Muscle layer of duodenum (tissue), 2 donors: ENCODE data around the gene PPP1R12B.
"Not testable (repeated sequence)": the region's sequence is repeated elsewhere in the genome, so short reads cannot be mapped to it uniquely, and the experiment has no call there.

ENCODE experiments used
- H3K27ac ChIP-seq: one replicate; pipeline ENCODE4 v1.7.0; 2013; ENCODE audit warnings: mild to moderate bottlenecking, low read length
- H3K27me3 ChIP-seq: one replicate; pipeline ENCODE4 v1.7.0; 2013; ENCODE audit warnings: low read depth, mild to moderate bottlenecking, control low read depth, low read length
- H3K36me3 ChIP-seq, 2 donors: one replicate each; pipeline ENCODE4 v1.7.0; 2013; ENCODE audit warnings: low read length in 2 of 2, control low read depth in 1 of 2, mild to moderate bottlenecking in 1 of 2; ENCODE audit not compliant: insufficient read depth in 2 of 2, control insufficient read depth in 1 of 2
- H3K4me1 ChIP-seq, 2 donors: one replicate each; pipeline ENCODE4 v1.7.0; 2013; ENCODE audit warnings: low read length in 2 of 2, mild to moderate bottlenecking in 2 of 2, control low read depth in 1 of 2, moderate library complexity in 1 of 2; ENCODE audit not compliant: insufficient read depth in 2 of 2, control insufficient read depth in 1 of 2
- H3K4me3 ChIP-seq, 2 donors: one replicate each; pipeline ENCODE4 v1.7.0; 2013; ENCODE audit warnings: low read length in 2 of 2, low read depth in 1 of 2, mild to moderate bottlenecking in 1 of 2
- H3K9me3 ChIP-seq, 2 donors: one replicate each; pipeline ENCODE4 v1.7.0; 2013; ENCODE audit warnings: low read length in 2 of 2, control low read depth in 1 of 2, mild to moderate bottlenecking in 1 of 2; ENCODE audit not compliant: control insufficient read depth in 1 of 2
- donor health status: healthy.

The PPP1R12B gene

DNA sequence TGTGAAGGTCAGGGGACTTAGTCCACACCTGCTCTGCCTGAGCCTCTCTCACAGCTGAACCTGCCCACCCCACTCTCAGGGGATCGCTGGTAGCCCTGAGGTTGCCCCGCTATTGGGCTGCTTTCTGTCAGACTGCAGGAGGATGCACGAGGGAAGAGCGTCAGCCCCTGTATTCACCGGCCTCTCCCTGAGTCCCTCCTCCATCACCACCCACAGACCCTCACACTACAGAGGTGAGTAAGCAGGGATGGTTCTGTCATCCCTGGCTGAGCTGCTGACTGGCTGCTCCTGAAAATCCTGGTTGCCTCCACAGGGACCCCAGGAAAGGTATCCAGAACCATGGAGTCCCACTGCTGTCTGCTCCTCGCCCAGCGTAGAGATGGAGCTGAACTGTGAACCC, 243.0 kb downstream of the PPP1R12B start:
- Histone ChIP-seq H3K36me3 (peaks cover 1 to 5% of the 10 kb centered on the region in 2 donors), H3K4me3 (no peak overlapping the region), H3K27me3 (no peaks in the 10 kb centered on the region), H3K4me1 (peaks cover 5 to 10% of the 10 kb centered on the region in 2 donors), H3K27ac (no peak overlapping the region), H3K9me3 (no peaks in the 10 kb centered on the region)

- Histone ChIP-seq H3K9me3 (no peaks in the 10 kb centered on the region), H3K27me3 (no peaks in the 10 kb centered on the region), H3K27ac (no peak overlapping the region), H3K36me3 (peaks cover 5 to 8% of the 10 kb centered on the region in 2 donors), H3K4me1 (peaks cover 3 to 5% of the 10 kb centered on the region in 2 donors), H3K4me3 (no peak overlapping the region)
Measured at GRCh38 chr1:202592146-202592545, 243.6 kb downstream of the PPP1R12B start.

DNA sequence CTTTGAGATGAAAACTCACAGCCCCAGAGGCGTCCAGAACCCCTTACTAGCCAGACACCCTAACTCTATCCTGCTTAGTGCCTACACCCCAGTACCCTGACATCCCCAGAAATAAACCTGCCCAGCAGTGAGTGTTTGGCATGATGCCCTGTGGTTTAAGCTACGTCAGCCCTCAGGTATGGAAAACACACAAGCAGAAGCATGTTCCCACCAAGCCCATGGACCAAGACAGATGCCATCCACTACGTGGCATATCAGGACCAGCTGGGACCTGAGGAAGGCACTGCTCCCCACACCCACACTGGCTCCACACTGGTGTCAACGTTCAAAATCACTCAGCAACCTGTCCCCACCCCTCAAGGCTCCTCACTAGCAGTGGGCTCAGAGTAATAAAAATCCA, 245.3 kb downstream of the PPP1R12B start:
- no peaks in the 10 kb centered on the region for H3K27me3 ChIP-seq
- H3K27ac ChIP-seq: no peak overlapping the region
- peaks cover 0 to 5% of the 10 kb centered on the region in 2 donors for H3K4me1 ChIP-seq
- no peak overlapping the region for H3K4me3 ChIP-seq
- H3K9me3 ChIP-seq: no peaks in the 10 kb centered on the region
- H3K36me3 ChIP-seq: peaks cover 5 to 9% of the 10 kb centered on the region in 2 donors

DNA sequence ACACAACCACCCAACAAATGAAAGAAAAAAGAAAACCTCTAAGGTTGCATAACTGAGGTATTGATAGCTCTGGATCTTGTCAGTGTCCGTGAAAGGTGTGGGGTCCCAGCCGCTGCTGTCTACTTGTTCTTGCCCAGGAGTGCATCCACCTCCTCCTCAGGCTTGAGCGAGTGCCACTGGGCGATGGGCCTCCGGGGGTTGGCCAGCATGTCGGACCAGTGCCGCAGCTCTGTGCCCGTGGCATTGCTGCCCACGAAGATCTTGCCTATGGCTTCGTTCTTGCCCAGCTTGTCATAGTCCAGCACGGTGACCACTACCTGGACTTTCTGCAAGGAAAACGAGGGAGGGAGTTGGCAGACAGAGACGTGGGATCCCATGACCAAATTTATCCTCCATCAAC, 248.1 kb downstream of the PPP1R12B start:
- Histone ChIP-seq H3K27me3 (no peaks in the 10 kb centered on the region), H3K4me3 (no peak overlapping the region), H3K9me3 (no peaks in the 10 kb centered on the region), H3K4me1 (no peaks in the 10 kb centered on the region), H3K27ac (no peak overlapping the region), H3K36me3 (peaks cover 3 to 12% of the 10 kb centered on the region in 2 donors)

GRCh38 chr1:202597090-202597761, 248.7 kb downstream of the PPP1R12B start:
- Histone ChIP-seq H3K27me3 (no peaks in the 10 kb centered on the region), H3K4me1 (no peaks in the 10 kb centered on the region), H3K27ac (no peak overlapping the region)

GRCh38 chr1:202599669-202600431, 251.4 kb downstream of the PPP1R12B start:
- no peak overlapping the region for H3K4me3 ChIP-seq
- H3K9me3 ChIP-seq: no peaks in the 10 kb centered on the region
- H3K27me3 ChIP-seq: no peaks in the 10 kb centered on the region
- peaks cover 0 to 41% of the 10 kb centered on the region in 2 donors for H3K36me3 ChIP-seq
- no peaks in the 10 kb centered on the region for H3K4me1 ChIP-seq
- H3K27ac ChIP-seq: no peak overlapping the region

More at GRCh38 chr1:202597090-202597761, 248.7 kb downstream of the PPP1R12B start:
- Histone ChIP-seq H3K4me3 (no peak overlapping the region), H3K9me3 (no peaks in the 10 kb centered on the region), H3K36me3 (peaks cover 0 to 17% of the 10 kb centered on the region in 2 donors)

DNA sequence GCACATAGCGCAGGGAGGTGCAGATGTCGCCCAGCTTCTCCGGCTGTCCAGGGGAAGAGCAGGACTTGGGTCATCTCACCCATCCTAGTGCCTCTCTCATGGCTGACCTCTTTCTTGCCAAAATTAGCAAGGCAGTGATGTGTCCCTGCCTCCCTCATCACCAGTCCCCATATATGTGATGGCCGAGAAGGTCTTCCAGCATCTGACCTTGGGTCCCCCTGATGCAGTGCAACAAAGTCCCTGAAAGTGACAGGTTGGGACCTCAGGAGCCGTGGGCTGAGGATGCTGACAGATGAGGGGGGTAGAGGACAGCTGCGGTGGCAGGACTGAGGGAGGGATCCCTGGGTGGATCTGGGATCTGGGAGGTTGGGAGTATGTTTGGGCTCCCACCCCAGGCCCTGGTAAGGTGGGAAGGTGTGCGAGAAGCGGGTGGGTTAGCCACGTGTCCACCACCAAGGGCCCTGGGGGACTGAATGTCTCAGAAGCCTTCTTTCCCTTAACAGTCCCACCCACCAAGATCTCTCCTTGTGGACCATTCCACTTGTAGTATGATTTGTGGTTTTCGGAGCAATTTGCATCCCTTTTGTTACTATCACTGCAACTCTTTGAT, 252.0 kb downstream of the PPP1R12B start:
- no peaks in the 10 kb centered on the region for H3K9me3 ChIP-seq
- H3K4me1 ChIP-seq: no peaks in the 10 kb centered on the region
- H3K4me3 ChIP-seq: no peak overlapping the region
- H3K36me3 ChIP-seq: peaks cover 0 to 42% of the 10 kb centered on the region in 2 donors
- H3K27ac ChIP-seq: no peak overlapping the region
- no peaks in the 10 kb centered on the region for H3K27me3 ChIP-seq

- Histone ChIP-seq H3K4me1 (no peaks in the 10 kb centered on the region), H3K4me3 (no peak overlapping the region), H3K9me3 (no peaks in the 10 kb centered on the region), H3K27me3 (no peaks in the 10 kb centered on the region), H3K36me3 (peaks cover 0 to 41% of the 10 kb centered on the region in 2 donors), H3K27ac (no peak overlapping the region)
Measured at GRCh38 chr1:202603435-202603834, 254.9 kb downstream of the PPP1R12B start.

- Histone ChIP-seq H3K27ac (no peak overlapping the region), H3K36me3 (peaks cover 0 to 38% of the 10 kb centered on the region in 2 donors), H3K4me3 (no peak overlapping the region), H3K27me3 (no peaks in the 10 kb centered on the region), H3K4me1 (no peaks in the 10 kb centered on the region), H3K9me3 (no peaks in the 10 kb centered on the region)
Measured at GRCh38 chr1:202605515-202605914, 257.0 kb downstream of the PPP1R12B start.

DNA sequence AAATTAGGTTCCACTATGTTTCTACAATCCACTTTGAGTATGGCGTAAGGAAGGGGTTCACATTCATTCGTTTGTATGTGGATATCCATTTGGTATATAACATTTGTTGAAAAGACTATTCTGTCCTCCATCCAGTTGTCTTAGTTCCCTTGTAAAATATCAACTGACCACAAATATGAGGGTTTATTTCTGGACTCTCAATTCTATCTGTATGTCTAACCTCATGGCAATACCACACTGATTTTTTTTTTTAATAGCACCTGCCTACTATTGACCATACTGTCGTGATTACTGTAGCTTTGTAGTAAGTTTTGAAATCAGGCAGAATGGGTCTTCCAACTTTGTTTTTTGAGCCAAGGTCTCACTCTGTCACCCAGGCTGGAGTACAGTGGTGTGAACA, 263.5 kb downstream of the PPP1R12B start:
- not testable (repeated sequence) for H3K9me3 ChIP-seq, H3K27me3 ChIP-seq, H3K27ac ChIP-seq, H3K4me3 ChIP-seq, H3K36me3 ChIP-seq
- H3K4me1 ChIP-seq: peaks cover 0 to 25% of the 10 kb centered on the region in 2 donors

- Histone ChIP-seq H3K27me3 (no peaks in the 10 kb centered on the region), H3K27ac (no peak overlapping the region), H3K4me1 (peaks cover 4 to 36% of the 10 kb centered on the region in 2 donors), H3K4me3 (no peak overlapping the region), H3K9me3 (no peaks in the 10 kb centered on the region), H3K36me3 (no peaks in the 10 kb centered on the region)
Measured at GRCh38 chr1:202613571-202613970, 265.1 kb downstream of the PPP1R12B start.
